HG03095 (cell line): ENCODE data around the gene NKX6-2.

Experiments used
- ATAC-seq: cut with Tn5 transposase; IDR thresholded peaks from one replicate; pipeline ENCODE4 v1.9.1; 2021; ENCODE audit warnings: moderate library complexity; ENCODE audit not compliant: unreplicated experiment

NKX6-2 gene

GRCh38 chr10:132762267-132762666 is 23.7 kb downstream of the NKX6-2 start:
- no peak for ATAC-seq

GRCh38 chr10:132761395-132762060 is 24.4 kb downstream of the NKX6-2 start:
- no peak for ATAC-seq

- ATAC-seq, result no peak
Observed at GRCh38 chr10:132758865-132759264, 27.1 kb downstream of the NKX6-2 start.

- no peak for ATAC-seq
Observed at GRCh38 chr10:132757171-132757570, 28.8 kb downstream of the NKX6-2 start.

GRCh38 chr10:132756591-132756990 is 29.4 kb downstream of the NKX6-2 start:
- ATAC-seq, result no peak

GRCh38 chr10:132755166-132755711 is 30.7 kb downstream of the NKX6-2 start:
- no peak for ATAC-seq

- ATAC-seq, result no peak
Observed at GRCh38 chr10:132754071-132754470, 31.9 kb downstream of the NKX6-2 start.

- ATAC-seq, result no peak
Observed at GRCh38 chr10:132753596-132753995, 32.4 kb downstream of the NKX6-2 start.

GRCh38 chr10:132752961-132753360 is 33.0 kb downstream of the NKX6-2 start:
- ATAC-seq, result no peak

- ATAC-seq, result no peak
Observed at GRCh38 chr10:132752378-132752777, 33.6 kb downstream of the NKX6-2 start.

GRCh38 chr10:132750936-132751335 is 35.0 kb downstream of the NKX6-2 start:
- no peak for ATAC-seq

- ATAC-seq, result no peak
Observed at GRCh38 chr10:132749371-132749795, 36.6 kb downstream of the NKX6-2 start.

- ATAC-seq, result no peak
Observed at GRCh38 chr10:132748545-132749370, 37.2 kb downstream of the NKX6-2 start.

GRCh38 chr10:132748135-132748534 is 37.8 kb downstream of the NKX6-2 start:
- no peak for ATAC-seq

GRCh38 chr10:132746801-132747625 is 38.9 kb downstream of the NKX6-2 start:
- no peak for ATAC-seq

- no peak for ATAC-seq
Observed at GRCh38 chr10:132746386-132746785, 39.6 kb downstream of the NKX6-2 start.

- no peak for ATAC-seq
Observed at GRCh38 chr10:132745971-132746370, 40.0 kb downstream of the NKX6-2 start.

GRCh38 chr10:132745511-132745910 is 40.4 kb downstream of the NKX6-2 start:
- ATAC-seq, result no peak

- ATAC-seq, result no peak
Observed at GRCh38 chr10:132744839-132745238, 41.1 kb downstream of the NKX6-2 start.

GRCh38 chr10:132743925-132744490 is 41.9 kb downstream of the NKX6-2 start:
- ATAC-seq, result no peak
